GM23338 (cell line): Measurements from ENCODE around the gene MDM2. TPM values are rescaled to one million over a fixed set of nuclear protein-coding genes. Genes with fewer than 3 reads are reported as not detected.

ENCODE experiments used
- ATAC-seq: fragments of 200-7000 bp; cut with Tn5 transposase; 3 replicates; pipeline ENCODE4 v1.9.1; 2020
- DNase-seq: peaks from one replicate; pipeline ENCODE4 v3.0.0-alpha.2; 2015; ENCODE audit warnings: low spot score
- H2AFZ ChIP-seq: fragments of 200-600 bp; sonication (generic); 2 replicates; pipeline ENCODE4 v1.8.0; 2016; ENCODE audit warnings: antibody characterized with exemption, mild to moderate bottlenecking, moderate library complexity
- H3F3A ChIP-seq: fragments of 200-600 bp; sonication (generic); replicated peaks from 2 replicates; pipeline ENCODE4 v1.8.0; 2017; ENCODE audit warnings: antibody characterized with exemption, mixed run types, low read depth
- H3K27ac ChIP-seq: fragments of 200-600 bp; sonication (generic); 2 replicates; pipeline ENCODE4 v1.6.1; 2016; ENCODE audit warnings: low read depth
- H3K27me3 ChIP-seq: fragments of 200-600 bp; sonication (generic); 2 replicates; pipeline ENCODE4 v1.8.0; 2016; ENCODE audit warnings: mild to moderate bottlenecking, mixed run types, moderate library complexity; ENCODE audit not compliant: insufficient read depth
- H3K36me3 ChIP-seq: fragments of 200-600 bp; sonication (generic); 2 replicates; pipeline ENCODE4 v1.8.0; 2016; ENCODE audit warnings: mild to moderate bottlenecking; ENCODE audit not compliant: insufficient read depth
- H3K4me1 ChIP-seq: fragments of 200-600 bp; sonication (generic); 2 replicates; pipeline ENCODE4 v1.8.0; 2016; ENCODE audit warnings: mild to moderate bottlenecking, moderate library complexity; ENCODE audit not compliant: insufficient read depth
- H3K4me2 ChIP-seq: fragments of 200-600 bp; sonication (generic); 2 replicates; pipeline ENCODE4 v1.7.1; 2017; ENCODE audit warnings: mixed run types
- H3K4me3 ChIP-seq: fragments of 200-600 bp; sonication (generic); 2 replicates; pipeline ENCODE4 v1.6.1; 2016; ENCODE audit warnings: mixed run types
- H3K79me2 ChIP-seq: fragments of 200-600 bp; sonication (generic); replicated peaks from 2 replicates; pipeline ENCODE4 v1.8.0; 2017; ENCODE audit warnings: mild to moderate bottlenecking; ENCODE audit not compliant: insufficient read depth
- H3K9me2 ChIP-seq: fragments of 200-600 bp; sonication (generic); 2 replicates; pipeline ENCODE4 v1.8.0; 2017; ENCODE audit not compliant: insufficient read depth
- H4K20me1 ChIP-seq: fragments of 200-600 bp; sonication (generic); replicated peaks from 2 replicates; pipeline ENCODE4 v1.8.0; 2017; ENCODE audit warnings: mild to moderate bottlenecking; ENCODE audit not compliant: insufficient read depth
- H3K27ac Mint-ChIP-seq: 2 replicates; pipeline ENCODE4 v1.8.0; 2020; ENCODE audit warnings: inconsistent platforms, mild to moderate bottlenecking, moderate library complexity, mixed read lengths
- H3K27me3 Mint-ChIP-seq: 3 replicates; pipeline ENCODE4 v1.8.0; 2022; ENCODE audit warnings: low read depth, mild to moderate bottlenecking, moderate library complexity, mixed read lengths, inconsistent platforms; ENCODE audit not compliant: insufficient read depth, poor library complexity
- H3K36me3 Mint-ChIP-seq: 3 replicates; pipeline ENCODE4 v1.8.0; 2021; ENCODE audit warnings: low read depth, mild to moderate bottlenecking, inconsistent platforms, moderate library complexity, mixed read lengths
- H3K4me1 Mint-ChIP-seq: 3 replicates; pipeline ENCODE4 v1.8.0; 2020; ENCODE audit warnings: mild to moderate bottlenecking, inconsistent platforms, mixed read lengths
- H3K4me3 Mint-ChIP-seq: 3 replicates; pipeline ENCODE4 v1.8.0; 2021; ENCODE audit warnings: moderate library complexity, mild to moderate bottlenecking, inconsistent platforms, mixed read lengths
- H3K9me3 Mint-ChIP-seq: 3 replicates; pipeline ENCODE4 v1.8.0; 2020; ENCODE audit warnings: moderate library complexity, mild to moderate bottlenecking, inconsistent platforms, mixed read lengths
- EZH2phosphoT487 ChIP-seq: fragments of 200-600 bp; sonication (generic); IDR thresholded peaks from one replicate; pipeline ENCODE4 v1.8.1; 2018; ENCODE audit warnings: antibody characterized with exemption; ENCODE audit not compliant: unreplicated experiment
- JUNB ChIP-seq: IDR thresholded peaks from one replicate; pipeline ENCODE4 v1.6.1; 2016; ENCODE audit warnings: antibody characterized with exemption; ENCODE audit not compliant: unreplicated experiment
- ZNF331 ChIP-seq: fragments of 250-450 bp; sonication (Bioruptor Pico); IDR thresholded peaks from 2 replicates; pipeline ENCODE4 v1.5.0; 2020; ENCODE audit warnings: low read depth, mild to moderate bottlenecking, moderate library complexity
- ZNF462 ChIP-seq: fragments of 250-450 bp; sonication (Bioruptor Pico); IDR thresholded peaks from 2 replicates; pipeline ENCODE4 v1.5.0; 2020; ENCODE audit warnings: mild to moderate bottlenecking, moderate library complexity
- polyA plus RNA-seq: library from polyadenylated mRNA; unstranded; fragments of >200 nt; fragmentation: Nextera tagmentation; extraction: Ambion mirVana; gene quantifications from 2 replicates; pipeline ENCODE4 v1.2.1, GENCODE V29; 2016
- total RNA-seq: library from RNA; depleted of rRNA; stranded (reverse); fragments of >200 nt; shearing (Covaris generic); gene quantifications from 2 replicates; pipeline ENCODE4 v1.2.3, GENCODE V29; 2014

Gene MDM2
- total and polyA plus RNA-seq, 2 experiments from 2014 or later: 105 to 136 TPM

GRCh38 chr12:68779280-68779679 is 28.7 kb upstream of the MDM2 start:
- Histone ChIP-seq H3K27ac (no peak overlapping the region), H2AFZ (no peak overlapping the region), H3F3A (no peaks in the 10 kb centered on the region), H3K36me3 (no peaks in the 10 kb centered on the region), H3K4me3 (no peak overlapping the region), H3K9me2 (no peaks in the 10 kb centered on the region), H4K20me1 (no peaks in the 10 kb centered on the region), H3K79me2 (no peaks in the 10 kb centered on the region), H3K4me1 (no peaks in the 10 kb centered on the region), H3K27me3 (no peaks in the 10 kb centered on the region), H3K4me2 (no peak overlapping the region)
- H3K36me3 Mint-ChIP-seq: no peaks in the 10 kb centered on the region; the same call in 2 of the 3 replicates
- H3K4me3 Mint-ChIP-seq: no peak overlapping the region
- no peaks in the 10 kb centered on the region for H3K9me3 Mint-ChIP-seq
- DNase-seq (no peak), ATAC-seq (no peak)
- no peak overlapping the region for H3K27ac Mint-ChIP-seq
- H3K4me1 Mint-ChIP-seq: 0 out of 3 replicates have a peak, but pooled peaks cover 2% of the 10 kb centered on the region
- H3K27me3 Mint-ChIP-seq: peaks cover 7% of the 10 kb centered on the region
- TF ChIP-seq JUNB: no peak

- no peak overlapping the region for H2AFZ ChIP-seq
These were observed 27.2 kb upstream of the MDM2 start for GRCh38 chr12:68780731-68781130.

More at GRCh38 chr12:68780731-68781130, 27.2 kb upstream of the MDM2 start:
- H3K9me3 Mint-ChIP-seq: no peaks in the 10 kb centered on the region
- H3K4me3 ChIP-seq: no peak overlapping the region
- H3K27ac Mint-ChIP-seq: no peak overlapping the region
- H3K79me2 ChIP-seq: no peaks in the 10 kb centered on the region
- H4K20me1 ChIP-seq: no peaks in the 10 kb centered on the region
- H3F3A ChIP-seq: no peaks in the 10 kb centered on the region
- ATAC-seq (peak; percentile 32; the same call in 2 of the 3 replicates), DNase-seq (no peak)
- 0 out of 3 replicates have a peak, but pooled peaks cover 2% of the 10 kb centered on the region for H3K4me1 Mint-ChIP-seq
- TF ChIP-seq ZNF462 (CRISPR knock-in tag) (no peak), ZNF331 (CRISPR knock-in tag) (no peak), EZH2phosphoT487 (no peak)
- H3K4me1 ChIP-seq: no peaks in the 10 kb centered on the region
- H3K27me3 ChIP-seq: no peaks in the 10 kb centered on the region
- no peaks in the 10 kb centered on the region; the same call in 2 of the 3 replicates for H3K36me3 Mint-ChIP-seq
- H3K4me3 Mint-ChIP-seq: no peak overlapping the region
- H3K27ac ChIP-seq: no peak overlapping the region
- no peak overlapping the region for H3K4me2 ChIP-seq
- no peaks in the 10 kb centered on the region for H3K9me2 ChIP-seq
- no peaks in the 10 kb centered on the region for H3K36me3 ChIP-seq
- H3K27me3 Mint-ChIP-seq: peaks cover 7% of the 10 kb centered on the region
